H1 (cell line): ENCODE data around the gene ARL10. TPM values are rescaled to one million over a fixed set of nuclear protein-coding genes. Genes with fewer than 3 reads are reported as not detected.

ENCODE experiments used
- CBX5 ChIP-seq: fragments of 300-800, 300-1000 bp; sonication (generic); IDR thresholded peaks from 2 replicates; pipeline ENCODE4 v1.7.1; 2016; ENCODE audit warnings: antibody characterized with exemption, low read length, low read depth
- CHD1 ChIP-seq: IDR thresholded peaks from 2 replicates; pipeline ENCODE4 v1.6.1; 2012; ENCODE audit warnings: low read depth, low read length, improper control_type of control experiment
- CHD2 ChIP-seq: IDR thresholded peaks from 2 replicates; pipeline ENCODE4 v1.6.1; 2012; ENCODE audit warnings: low read length, improper control_type of control experiment
- CHD7 ChIP-seq: fragments of 300-600 bp; sonication (generic); IDR thresholded peaks from 2 replicates; pipeline ENCODE4 v1.7.1; 2012; ENCODE audit warnings: low read length, moderate library complexity, mild to moderate bottlenecking, inconsistent platforms; ENCODE audit not compliant: insufficient replicate concordance
- E2F6 ChIP-seq: IDR thresholded peaks from 2 replicates; pipeline ENCODE4 v1.6.1; 2012; ENCODE audit warnings: inconsistent platforms
- POLR2AphosphoS5 ChIP-seq: IDR thresholded peaks from 2 replicates; pipeline ENCODE4 v1.6.1; 2011; ENCODE audit warnings: low read depth, low read length
- RAD21 ChIP-seq, 2 experiments: IDR thresholded peaks in 1 of 2; conservative IDR thresholded peaks in 1 of 2; 2 replicates each; pipeline ENCODE4 v1.6.1; 2011; ENCODE audit warnings: low read depth in 2 of 2, low read length in 2 of 2, improper control_type of control experiment in 1 of 2, inconsistent platforms in 1 of 2, mild to moderate bottlenecking in 1 of 2, moderate library complexity in 1 of 2
- SIRT6 ChIP-seq: IDR thresholded peaks from one replicate; pipeline ENCODE4 v1.7.1; 2012; ENCODE audit warnings: low read length, inconsistent platforms
- SP2 ChIP-seq: IDR thresholded peaks from 2 replicates; pipeline ENCODE4 v1.6.1; 2012; ENCODE audit warnings: mild to moderate bottlenecking, low read length, inconsistent platforms
- polyA plus RNA-seq, 7 experiments: library from polyadenylated mRNA; depleted of rRNA in 3 of 7; stranded (reverse) in 5 of 7; unstranded in 2 of 7; fragments of >200 nt in 5 of 7; fragments of 200-250 nt in 2 of 7; gene quantifications; 1 replicate in 5 of 7; 2 replicates in 1 of 7; 4 replicates in 1 of 7; pipeline versions ENCODE4 v1.2.1 to v1.2.3, GENCODE V29; 2011 to 2013; ENCODE audit warnings: missing spikeins in 2 of 7, mixed read lengths in 2 of 7
- total RNA-seq: library from RNA; stranded (reverse); fragmentation: NEBNext Ultra II Directional; extraction: Animal tissue kit (Norgen Biotek cat#: 25700); gene quantifications from 2 replicates; pipeline ENCODE4 v1.2.1, GENCODE V29; 2021

Gene ARL10
- total and polyA plus RNA-seq, 2 of the 8 experiments (the other 6 are each of a cell fraction or from before 2014, with no cell fraction given): 3.1 to 7.4 TPM

GRCh38 chr5:176342766-176343458 is 22.4 kb upstream of the ARL10 start (continued):
- TF ChIP-seq CHD7 (no peak), CBX5 (no peak), CHD2 (no peak), CHD1 (no peak), POLR2AphosphoS5 (no peak), SP2 (no peak), RAD21 (IDR thresholded peaks at IDR 0.05 in 1 of 2, conservative IDR thresholded peaks at IDR 0.05 in 1 of 2; ENCODE audit: low read depth in 2 of 2, low read length in 2 of 2) (no peak), E2F6 (no peak), SIRT6 (no peak)
